NCI-H2227 (cell line): Measurements from ENCODE around the gene ZNF275.
"Not testable (repeated sequence)": the region's sequence is repeated elsewhere in the genome, so short reads cannot be mapped to it uniquely, and the experiment has no call there.

Experiments used
- DNase-seq: peaks from one replicate; lab custom pipeline; 2025; ENCODE audit not compliant: unreplicated experiment; lab: John Stamatoyannopoulos, UW

The ZNF275 gene

DNA sequence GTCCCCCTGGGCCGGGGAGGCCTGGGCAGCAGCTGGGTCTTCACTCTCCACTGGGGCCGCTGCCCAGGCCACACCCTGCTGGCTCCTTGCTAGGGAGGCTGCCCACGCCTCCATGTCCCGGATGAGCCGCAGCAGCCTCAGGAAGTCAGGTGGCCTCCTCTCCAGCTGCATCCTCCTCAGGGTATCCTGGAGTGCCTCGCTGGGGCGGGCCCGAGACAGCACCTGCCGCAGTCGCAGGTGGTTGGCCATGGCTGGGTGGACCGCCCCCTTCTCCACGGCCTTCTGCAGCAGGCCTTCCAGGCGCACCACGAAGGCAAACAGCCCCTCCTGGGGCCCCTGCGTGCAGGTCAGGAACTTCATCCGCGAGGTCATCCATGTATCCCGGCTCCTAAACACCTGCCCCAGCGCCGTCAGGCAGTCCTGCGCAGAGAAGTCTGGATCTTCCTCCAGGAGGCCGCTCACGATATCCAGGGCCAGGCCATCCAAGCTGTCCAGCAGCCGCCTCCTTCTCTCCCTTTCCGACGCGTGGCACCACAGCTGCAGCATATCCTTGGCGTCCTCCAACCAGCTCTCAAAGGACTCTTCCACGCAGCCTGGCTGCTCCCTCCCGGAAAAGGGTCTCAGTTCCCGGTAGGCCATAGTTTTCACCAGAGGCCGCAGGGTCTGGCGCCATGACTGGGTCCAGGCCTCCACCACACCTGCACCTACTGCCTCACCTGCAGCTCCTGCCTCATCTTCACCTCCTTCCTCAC is 14.5 kb upstream of the ZNF275 start:
- no peak for DNase-seq

DNA sequence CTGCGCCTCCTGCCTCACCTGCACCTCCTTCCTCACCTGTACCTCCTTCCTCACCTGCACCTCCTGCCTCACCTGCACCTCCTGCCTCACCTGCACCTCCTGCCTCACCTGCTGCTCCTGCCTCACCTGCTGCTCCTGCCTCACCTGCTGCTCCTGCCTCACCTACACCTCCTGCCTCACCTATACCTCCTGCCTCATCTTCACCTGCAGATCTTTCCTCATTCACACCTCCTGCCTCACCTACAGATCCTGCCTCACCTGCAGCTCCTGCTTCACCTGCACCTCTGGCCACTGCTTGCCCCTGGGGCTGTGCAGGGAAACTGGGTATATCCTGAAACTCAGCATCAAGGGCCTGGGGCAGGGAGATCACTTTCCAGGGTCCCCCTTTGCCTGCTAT is 13.9 kb upstream of the ZNF275 start:
- not testable (repeated sequence) for DNase-seq

DNA sequence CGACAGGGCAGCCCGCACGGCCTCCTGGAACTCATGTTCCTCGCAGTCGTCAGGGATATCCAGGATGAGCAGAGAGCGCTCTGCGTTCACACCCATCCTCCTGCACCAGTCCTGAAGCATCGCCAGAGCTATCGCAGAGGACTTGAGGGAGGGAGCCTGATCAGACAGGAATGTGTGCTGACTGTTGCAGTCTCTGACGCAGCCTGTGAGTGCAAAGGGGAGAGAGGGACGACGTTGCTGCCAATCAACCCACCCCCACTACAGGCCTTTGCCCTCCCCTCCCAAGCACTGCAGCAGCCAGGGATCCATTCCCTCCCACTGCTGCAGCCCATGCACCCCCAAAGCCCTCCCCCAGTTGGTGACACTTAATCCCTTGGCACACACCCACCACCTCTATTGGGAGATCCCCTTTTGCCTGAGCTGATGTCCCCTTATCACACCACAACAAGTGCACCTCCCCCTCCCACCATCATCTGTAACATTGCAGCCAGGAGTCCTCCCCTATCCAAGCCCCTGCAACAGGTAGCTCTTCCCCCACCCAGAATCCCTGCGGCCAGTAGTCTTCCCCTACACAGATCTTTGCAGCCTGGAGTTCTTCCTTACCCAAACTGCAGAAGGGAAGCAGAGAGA is 13.3 kb upstream of the ZNF275 start:
- no peak for DNase-seq

DNA sequence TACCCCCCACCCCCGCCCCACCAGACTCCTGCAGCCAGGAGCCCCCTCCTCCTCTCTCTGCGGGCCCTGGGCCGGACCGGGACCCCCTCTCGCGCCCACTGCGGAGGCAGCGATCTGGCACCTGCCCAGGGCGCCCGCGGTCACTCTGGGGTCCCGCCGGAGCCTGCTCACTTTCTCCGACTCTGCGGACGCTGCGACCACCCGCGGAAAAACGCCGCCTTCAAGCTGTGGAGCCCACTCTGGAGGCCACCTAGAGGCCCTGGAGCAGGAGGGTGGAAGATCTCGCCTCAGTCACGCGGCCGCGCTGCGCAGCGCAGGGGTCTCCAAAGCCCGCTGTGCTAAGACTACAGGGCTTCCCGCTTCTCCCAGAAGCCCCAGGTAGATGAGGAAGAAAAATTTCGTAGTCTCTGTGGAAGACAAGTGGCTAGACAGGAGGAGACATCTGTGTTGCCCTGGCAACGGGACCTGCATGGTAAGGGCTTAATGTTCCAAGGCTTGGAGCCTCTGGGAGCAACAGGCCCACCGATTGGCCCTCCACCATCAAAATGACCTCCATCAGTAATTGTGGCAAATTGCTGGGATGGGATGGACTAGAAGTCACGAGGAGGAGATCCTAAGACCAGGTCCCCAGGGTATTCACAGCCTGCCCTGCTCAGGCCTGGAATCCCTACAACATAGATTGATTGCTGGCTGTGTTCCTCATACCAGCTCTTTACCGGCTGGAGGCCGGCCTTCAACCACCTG is 12.4 kb upstream of the ZNF275 start, which contains the start of gene PNMA6F:
PNMA6F (minus strand) TSS at position 387 of the 744 bp plus-strand sequence. CDS start 1,093 bp downstream, outside the sequence.
- DNase-seq = peak; percentile 30

DNA sequence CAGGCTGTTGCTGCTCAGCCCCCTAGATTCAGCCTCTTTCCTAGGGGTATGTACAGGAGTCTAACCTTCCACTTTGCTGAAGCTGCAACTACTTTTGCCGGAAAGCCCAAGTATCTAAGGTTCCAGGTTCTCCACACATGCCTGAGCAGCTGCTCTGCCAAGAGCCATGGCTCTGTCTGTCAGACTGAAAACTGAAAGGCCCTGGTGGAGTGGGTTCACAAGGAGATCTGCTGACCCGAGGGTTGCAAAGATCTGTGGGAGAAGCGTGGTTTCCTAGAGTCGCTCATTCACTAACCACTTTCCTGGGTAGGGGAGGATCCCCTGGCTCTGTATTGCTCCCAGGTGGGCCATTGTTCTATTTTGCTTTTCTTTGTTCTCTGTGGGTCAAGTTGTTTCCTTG is 6.4 kb upstream of the ZNF275 start:
- DNase-seq = no peak

DNA sequence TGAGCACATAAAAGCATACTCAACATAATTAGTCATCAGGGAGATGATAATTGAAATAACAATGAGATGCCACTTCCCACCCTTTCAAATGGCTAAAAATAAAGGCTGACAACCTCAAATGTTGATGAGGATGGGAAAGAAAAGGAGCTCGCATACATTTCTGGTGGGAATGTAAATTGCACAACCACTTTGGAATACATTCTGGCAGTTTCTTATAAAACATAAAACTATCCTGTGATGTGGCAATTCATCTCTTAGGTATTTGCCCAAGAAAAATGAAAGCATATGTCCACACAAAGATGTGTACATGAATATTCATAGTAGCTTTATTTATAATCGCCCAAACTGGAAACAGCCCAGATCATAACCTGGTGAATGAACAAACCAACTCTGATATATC is 687 bp upstream of the ZNF275 start:
- no peak for DNase-seq

DNA sequence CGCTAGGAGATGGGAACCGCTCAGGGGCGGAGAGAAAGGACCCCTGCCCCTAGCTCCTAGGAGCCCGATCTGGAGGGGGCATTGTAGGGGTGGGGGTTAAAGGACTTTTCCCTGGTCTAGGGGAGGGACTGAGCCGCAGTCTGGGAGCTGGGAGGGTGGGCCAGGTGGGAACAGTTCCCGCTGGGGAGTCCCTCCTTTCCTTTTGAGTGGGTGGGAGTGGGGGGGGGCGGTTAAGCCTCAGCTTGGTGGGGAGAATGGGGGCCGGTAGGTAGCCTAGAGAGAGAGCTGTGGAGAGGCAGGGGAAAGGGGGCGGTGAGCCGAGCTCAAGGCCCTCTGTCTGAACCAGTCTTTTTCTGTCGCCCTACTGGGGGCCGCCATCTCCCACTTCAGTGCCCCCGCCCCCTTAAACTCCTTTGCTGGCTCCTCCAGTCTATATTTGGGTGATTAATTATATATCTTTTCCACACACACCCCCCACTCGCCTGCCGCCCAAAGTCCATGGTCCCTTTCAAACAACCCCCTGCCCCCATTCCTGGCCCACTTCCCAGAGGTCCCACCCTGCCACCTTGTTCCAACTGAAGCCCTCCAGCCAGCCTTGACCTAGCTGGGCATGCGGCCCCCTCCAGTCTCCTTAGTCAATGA is 822 bp downstream of the ZNF275 start:
- no peak for DNase-seq

DNA sequence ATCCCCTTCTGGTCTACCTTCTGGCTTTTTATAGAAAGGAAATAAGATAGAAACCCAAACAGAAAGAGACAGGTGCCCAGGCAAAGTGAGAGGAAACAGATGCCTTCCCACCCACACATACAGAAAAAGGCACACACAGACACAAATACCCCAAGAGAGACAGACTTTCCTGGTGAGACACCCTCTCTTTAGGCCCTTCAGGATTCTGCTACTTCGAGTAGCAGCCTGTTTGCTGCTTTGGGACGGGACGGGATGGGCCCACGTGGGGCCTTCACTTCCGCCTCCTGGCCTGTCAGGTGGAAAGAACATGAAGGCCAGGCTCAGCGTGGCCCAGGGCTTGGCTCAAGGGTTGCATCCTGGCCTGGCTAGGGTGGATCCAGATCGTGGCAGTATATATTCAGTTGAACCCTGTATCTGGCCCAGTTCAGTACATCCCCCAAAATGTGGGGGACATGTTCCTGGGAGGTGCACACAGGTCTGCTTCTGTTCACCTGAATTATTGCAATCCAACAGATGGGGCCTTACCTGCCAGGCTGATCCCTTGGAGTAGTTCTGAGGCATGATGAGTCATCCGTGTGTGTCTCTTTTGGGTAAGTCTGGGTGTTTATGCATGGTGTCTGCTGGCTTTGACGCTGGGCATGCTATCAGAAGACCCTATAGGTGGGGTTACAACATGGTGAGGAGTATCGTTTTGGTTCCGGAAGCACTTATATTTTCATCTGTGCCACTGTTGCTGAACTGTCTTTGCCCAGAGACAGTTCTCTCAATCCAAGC is 2.4 kb downstream of the ZNF275 start:
- DNase-seq = no peak

DNA sequence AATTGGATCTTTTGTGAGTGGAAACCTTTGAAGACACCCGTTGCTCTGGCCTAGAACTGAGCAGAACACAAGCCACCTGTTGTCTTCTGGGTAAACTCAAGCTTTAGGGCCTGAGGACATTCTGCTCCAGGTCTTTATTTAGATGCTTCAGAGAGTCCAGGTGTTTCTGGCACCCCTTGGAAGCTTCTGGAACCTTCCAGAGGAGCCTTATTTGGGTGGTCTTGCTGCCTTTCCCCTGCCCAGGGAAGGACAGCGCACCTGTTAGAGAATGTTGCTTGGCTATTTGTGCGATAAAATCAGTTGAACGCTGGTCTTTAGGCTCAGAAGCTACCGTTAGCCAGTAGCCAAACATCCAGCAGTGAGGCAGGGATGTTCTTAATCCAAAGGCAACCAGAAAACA is 3.0 kb downstream of the ZNF275 start:
- DNase-seq = no peak

DNA sequence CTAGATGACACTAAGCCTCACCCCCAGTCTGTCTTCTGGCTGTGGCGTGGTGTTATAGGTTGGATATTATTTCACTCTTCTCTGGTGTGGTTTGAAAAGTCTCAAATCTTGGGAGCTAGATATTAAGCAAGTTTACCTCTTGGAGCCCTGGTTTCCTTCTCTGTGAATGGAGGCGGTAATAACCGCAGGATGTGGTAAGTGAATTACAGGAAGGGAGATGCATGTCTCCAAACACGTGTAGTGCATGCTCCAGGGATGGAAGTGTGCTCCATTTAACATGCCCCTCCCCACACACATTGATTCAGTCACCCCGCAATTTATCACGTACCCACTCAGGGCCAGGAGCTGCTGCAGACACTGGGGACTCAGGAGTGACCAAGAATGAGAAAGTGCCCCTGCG is 4.9 kb downstream of the ZNF275 start:
- DNase-seq = no peak

DNA sequence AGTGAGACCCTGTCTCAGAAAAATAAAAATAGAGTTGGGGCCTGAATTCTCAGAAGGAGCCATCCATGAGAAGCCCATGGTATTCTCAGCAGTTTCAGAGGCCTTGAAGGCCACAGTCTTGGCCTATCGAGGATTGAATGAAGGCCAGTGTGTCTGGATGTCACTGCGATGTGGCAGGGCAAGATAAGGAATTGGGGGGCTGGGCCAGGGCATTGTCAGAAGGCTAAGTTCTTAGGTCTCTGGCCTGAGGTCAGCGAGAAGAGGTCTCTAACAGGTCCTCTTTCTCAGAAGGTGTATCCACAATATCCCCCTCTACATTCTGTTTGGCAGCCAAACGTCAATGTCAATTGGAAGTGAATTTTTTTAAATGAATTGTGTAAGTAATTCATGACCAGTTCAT is 5.7 kb downstream of the ZNF275 start:
- DNase-seq = no peak

DNA sequence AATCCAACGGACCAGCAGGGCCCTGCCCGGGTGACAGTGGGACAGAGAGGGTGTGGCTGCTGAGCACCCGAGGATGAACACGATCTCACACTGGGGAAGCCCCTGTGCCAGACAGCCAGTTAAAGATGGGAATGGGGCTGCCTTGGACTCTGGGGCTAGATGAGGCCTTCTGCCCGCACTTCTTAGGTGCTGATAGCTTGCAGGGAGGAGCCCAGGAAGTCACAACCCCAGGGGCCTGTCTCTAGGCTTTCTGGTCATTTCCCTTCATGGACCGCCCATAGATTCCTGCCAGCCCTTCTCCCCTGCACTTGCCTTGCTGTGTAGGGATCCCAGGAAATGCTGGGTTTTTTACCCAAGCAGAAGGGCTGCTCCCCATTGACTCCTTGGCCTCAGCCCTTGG is 6.2 kb downstream of the ZNF275 start:
- DNase-seq = no peak

DNA sequence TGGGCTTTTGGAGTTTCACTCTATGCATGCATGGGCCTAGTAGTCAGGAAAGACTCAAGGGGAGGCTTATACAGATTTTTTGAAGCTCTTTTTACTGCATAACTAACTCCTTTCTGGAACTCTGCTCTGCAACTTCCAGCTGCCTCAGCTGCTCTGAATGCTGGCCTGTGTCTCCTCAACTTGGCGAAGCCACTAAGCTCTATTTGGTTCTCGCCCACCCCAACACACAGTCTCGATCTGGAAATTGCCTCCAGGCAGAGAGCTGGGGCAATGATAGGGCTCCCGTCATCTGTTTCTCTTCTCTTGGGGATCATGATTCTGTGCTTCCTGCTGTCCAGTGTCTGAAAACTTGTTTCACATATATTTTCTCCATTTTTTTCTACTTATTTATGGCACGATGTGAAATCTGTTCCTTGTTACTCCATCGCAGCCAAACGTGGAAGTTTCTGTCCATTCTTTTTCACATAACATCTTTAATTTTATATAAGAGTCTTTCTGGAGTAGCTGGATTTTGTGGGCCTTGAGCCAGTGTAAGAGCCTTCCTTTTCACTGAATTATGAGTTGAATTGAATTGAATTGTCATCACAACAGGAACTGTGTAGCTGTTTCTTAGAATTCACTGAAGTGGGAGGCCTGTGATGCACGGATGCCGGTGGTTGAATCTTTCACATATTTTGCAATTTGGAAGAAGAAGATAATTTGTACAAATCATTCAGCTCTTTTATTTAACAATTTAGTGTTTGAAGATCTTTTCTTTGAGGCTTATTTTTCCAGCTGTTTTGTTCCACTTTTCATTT is 9.0 kb downstream of the ZNF275 start:
- no peak for DNase-seq

DNA sequence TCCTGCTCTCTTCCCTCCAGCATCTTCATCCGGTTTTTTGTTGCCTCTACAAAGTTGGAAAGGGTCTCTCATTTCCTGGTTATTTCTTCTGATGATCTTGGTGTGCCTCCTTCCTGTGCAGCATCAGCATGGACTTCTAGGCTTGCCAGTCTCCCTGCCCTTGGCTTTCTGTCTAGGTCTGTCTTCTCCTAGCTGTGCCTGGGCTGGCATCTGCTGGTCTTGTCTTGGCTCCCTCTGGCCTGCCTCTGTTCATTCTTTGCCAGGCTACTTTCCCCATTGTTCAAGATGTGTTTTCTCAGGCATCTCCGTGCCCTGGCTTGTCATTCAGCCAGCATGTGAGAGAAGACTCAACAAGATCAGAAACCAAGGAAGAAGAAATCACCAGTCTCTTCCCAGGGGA is 9.7 kb downstream of the ZNF275 start:
- no peak for DNase-seq

DNA sequence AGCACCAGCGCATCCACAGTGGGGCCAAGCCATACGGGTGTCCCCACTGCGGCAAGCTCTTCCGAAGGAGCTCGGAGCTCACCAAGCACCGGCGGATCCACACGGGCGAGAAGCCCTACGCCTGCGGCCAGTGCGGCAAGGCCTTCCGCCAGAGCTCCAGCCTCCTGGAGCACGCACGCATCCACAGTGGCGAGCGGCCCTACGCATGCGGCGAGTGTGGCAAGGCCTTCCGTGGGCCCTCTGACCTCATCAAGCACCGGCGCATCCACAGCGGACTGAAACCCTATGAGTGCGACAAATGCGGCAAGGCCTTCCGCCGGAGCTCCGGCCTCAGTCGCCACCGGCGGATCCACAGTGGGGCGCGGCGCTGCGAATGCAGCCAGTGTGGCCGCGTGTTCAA is 13.6 kb downstream of the ZNF275 start:
- DNase-seq = no peak

DNA sequence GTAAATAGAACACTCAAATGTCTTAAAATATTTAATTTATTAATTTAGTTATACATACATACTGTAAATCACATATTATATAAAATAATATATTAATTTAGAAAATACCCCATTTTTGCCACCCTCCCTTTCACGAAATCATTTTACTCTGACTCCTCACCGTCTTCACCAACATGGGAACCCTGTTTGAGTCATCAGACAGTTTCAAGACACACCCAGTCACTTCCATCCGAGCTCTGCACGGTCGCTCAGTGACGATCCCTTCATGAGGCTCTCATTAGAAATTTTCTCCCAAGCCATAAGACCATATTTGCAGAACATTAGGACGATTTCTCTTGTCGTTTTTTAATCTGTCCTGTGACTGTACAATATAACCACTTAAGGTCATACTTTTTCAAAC is 14.5 kb downstream of the ZNF275 start:
- no peak for DNase-seq

DNA sequence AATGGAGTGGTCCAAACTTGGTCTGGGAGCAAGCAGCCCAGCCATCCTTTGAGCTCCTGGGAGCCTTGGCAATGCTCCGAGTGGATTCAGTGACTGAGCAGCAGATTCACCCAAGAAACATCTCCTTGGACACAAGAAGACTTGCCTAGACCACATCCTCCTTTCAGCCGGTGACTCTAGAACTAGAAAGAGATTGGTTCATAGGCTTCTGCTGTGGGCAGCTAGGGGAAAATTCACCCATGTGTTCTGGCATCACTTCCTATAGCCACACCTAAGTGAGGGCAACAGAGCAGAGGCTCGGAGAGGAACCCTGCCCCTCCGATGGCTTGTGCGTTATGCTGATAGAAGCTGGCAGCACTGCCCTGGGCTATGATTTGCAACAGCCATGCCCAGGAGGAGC is 16.0 kb downstream of the ZNF275 start:
- DNase-seq = no peak

DNA sequence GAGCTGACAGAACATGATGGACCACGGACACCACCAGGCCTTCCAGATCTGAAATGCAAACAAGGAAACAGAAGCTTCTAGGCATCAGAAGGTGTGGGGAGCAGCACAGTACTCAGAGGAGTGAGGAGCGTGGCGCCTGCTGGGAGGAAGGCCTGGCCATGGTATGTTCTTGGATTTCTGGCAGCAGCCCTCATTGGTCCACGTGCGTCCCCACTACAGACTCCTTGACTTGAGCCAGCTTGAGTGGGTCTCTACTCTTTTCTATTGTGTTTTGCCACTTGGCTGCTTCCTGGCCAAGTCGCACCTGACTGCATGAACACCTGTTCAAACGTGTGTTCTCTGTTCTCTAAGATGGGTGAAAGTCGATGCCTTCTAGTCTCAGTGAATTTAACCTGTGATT is 18.0 kb downstream of the ZNF275 start:
- DNase-seq = no peak

DNA sequence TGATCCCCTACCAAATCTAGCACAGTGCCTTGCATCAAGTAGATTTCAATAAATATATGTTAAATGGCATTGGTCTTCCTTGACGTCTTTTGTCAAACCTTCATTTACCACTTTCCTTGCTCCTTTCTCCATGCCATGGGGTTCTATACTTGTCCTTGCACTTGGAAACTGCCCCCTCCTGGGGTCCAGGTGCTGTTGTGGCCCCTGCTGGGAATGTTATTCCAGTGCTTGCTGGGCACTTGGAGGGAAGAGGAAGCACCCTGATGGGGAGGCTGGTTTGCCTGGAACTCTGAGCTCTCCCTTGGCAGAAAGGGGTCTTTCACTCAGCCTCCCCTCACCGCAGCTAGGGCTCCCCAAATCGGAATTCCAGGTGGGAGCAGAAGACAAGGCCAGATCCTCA is 18.9 kb downstream of the ZNF275 start:
- no peak for DNase-seq

DNA sequence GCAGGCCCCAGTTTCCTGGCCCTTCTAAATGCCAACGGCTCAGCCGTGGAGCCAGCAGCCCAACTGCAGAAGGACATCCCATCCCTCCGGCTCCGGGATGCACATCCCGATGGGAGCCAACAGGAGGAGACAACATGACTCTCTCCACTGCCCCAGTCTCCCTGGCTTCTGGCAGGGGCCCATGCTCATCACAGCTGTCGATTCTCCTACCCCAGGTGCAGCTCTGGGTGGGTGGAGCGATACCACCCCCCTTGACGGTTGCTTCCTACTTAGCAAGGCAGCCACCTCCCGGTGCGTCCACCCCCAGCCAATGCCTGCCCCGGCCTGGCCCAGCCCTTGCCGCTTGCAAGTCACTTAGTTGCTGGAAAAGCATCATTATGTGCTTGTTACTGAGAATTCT is 19.5 kb downstream of the ZNF275 start:
- no peak for DNase-seq
